Stimulated activated CD4-positive, alpha-beta T cell treated with anti-CD3 and anti-CD28 coated beads, Interleukin-15, amount 100 ng/mL, for 1 hour (primary cell): Measurements from ENCODE around the gene DST.
"Not testable (repeated sequence)": the region's sequence is repeated elsewhere in the genome, so short reads cannot be mapped to it uniquely, and the experiment has no call there.

Source experiments
- DNase-seq, 2 donors: peaks; one replicate each; pipeline ENCODE4 v3.0.0-alpha.2; 2020; ENCODE audit warnings: low read depth in 1 of 2, low spot score in 1 of 2

The DST gene

GRCh38 chr6:56663344-56663743 is 20.7 kb upstream of the DST start:
- no peak for DNase-seq

- DNase-seq, result not testable (repeated sequence)
These were observed 18.6 kb upstream of the DST start for GRCh38 chr6:56661338-56661737.

- DNase-seq, result no peak
These were observed 17.7 kb upstream of the DST start for GRCh38 chr6:56660381-56660730.

- no peak for DNase-seq
These were observed 17.2 kb upstream of the DST start for GRCh38 chr6:56659721-56660380.

- no peak for DNase-seq
These were observed 15.6 kb upstream of the DST start for GRCh38 chr6:56658326-56658725.

- DNase-seq, result no peak
These were observed 14.7 kb upstream of the DST start for GRCh38 chr6:56657354-56657753.

GRCh38 chr6:56656466-56656865 is 13.8 kb upstream of the DST start:
- no peak for DNase-seq

GRCh38 chr6:56655996-56656395 is 13.3 kb upstream of the DST start:
- no peak for DNase-seq

GRCh38 chr6:56655249-56655648 is 12.6 kb upstream of the DST start:
- no peak for DNase-seq

GRCh38 chr6:56652994-56653393 is 10.3 kb upstream of the DST start:
- DNase-seq, result no peak

GRCh38 chr6:56652231-56652630 is 9.5 kb upstream of the DST start:
- DNase-seq, result no peak

- no peak for DNase-seq
These were observed 7.5 kb upstream of the DST start for GRCh38 chr6:56650191-56650590.

GRCh38 chr6:56649782-56650181 is 7.1 kb upstream of the DST start:
- no peak for DNase-seq

- no peak for DNase-seq
These were observed 6.5 kb upstream of the DST start for GRCh38 chr6:56649053-56649769.

GRCh38 chr6:56647172-56647762 is 4.6 kb upstream of the DST start:
- no peak for DNase-seq

- DNase-seq, result no peak
These were observed 1.7 kb upstream of the DST start for GRCh38 chr6:56644366-56644765.

- DNase-seq, result no peak
These were observed 845 bp upstream of the DST start for GRCh38 chr6:56643379-56644089.

GRCh38 chr6:56640374-56640773 is 2.3 kb downstream of the DST start:
- no peak for DNase-seq

- DNase-seq, result no peak
These were observed 3.9 kb downstream of the DST start for GRCh38 chr6:56638760-56639159.

- no peak for DNase-seq
These were observed 5.0 kb downstream of the DST start for GRCh38 chr6:56637640-56638039.

GRCh38 chr6:56628105-56628504 is 14.6 kb downstream of the DST start:
- DNase-seq, result no peak

GRCh38 chr6:56625356-56625755 is 17.3 kb downstream of the DST start:
- DNase-seq, result no peak
